ENCODE measurements around the gene PROCA1.
"Not testable (repeated sequence)": the region's sequence is repeated elsewhere in the genome, so short reads cannot be mapped to it uniquely, and the experiment has no call there.

PROCA1 gene

DNA sequence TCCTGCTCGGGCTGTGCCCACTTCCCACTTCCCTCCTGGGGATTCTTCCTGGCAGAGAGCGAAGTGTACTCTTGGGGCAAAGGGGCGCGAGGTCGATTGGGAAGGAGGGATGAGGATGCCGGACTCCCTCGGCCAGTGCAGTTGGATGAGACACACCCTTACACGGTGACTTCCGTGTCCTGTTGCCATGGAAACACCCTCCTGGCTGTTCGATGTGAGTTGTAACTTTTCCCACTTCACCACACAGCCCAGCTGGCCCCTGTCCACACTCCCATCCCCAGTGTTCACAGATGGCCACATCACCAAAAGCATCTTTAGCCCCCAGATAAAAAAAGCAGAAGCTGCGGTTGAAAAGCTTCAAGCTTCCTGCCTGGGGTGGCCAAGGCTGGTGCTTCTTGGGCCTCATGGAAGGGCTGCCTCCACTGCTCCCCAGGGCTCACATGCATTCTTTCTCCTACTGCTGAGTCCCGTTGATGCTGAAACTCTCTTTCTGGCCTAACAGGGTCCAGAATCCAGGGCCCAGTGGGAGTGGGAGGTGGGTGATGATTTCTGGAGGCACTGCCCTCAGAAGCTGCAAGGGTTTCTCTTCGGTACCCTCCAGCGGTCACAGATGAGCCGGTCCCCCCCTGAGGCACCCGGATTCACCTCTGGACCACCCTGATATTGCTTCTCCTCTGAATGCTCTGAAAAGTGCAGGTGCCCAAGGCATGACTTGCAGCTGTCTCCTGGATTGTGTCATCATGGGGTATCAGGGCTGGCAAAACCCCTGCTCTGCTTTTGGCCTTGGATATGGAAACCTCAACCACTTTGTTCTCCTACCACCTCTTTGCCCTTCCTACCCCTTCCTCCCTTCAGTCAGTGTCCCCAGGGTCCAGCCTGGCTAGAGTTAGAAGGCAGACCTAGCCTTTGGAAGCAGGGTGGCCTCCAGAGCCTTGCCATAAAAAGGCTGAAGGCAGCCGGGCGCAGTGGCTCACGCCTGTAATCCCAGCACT lies 30.0 kb upstream of the PROCA1 start:
- no peak overlapping the region for H3K4me3 ChIP-seq (ENCODE audit: low read length)
- peaks cover 4% of the 10 kb centered on the region for H3K36me3 ChIP-seq (ENCODE audit: control insufficient read depth, insufficient read depth, low read length, severe bottlenecking)
- no peaks in the 10 kb centered on the region for H3K27me3 ChIP-seq (replicated peaks; ENCODE audit: control insufficient read depth, insufficient read depth, low read length)
- no peaks in the 10 kb centered on the region for H3K9me3 ChIP-seq (ENCODE audit: control insufficient read depth, low read length)
- peak overlapping the region; percentile 20 for H3K9ac ChIP-seq (ENCODE audit: low read length)
- no peak for DNase-seq (ENCODE audit: low read depth)
- H3K4me1 ChIP-seq (ENCODE audit: control insufficient read depth, insufficient read depth, low read length): peaks cover 23% of the 10 kb centered on the region

DNA sequence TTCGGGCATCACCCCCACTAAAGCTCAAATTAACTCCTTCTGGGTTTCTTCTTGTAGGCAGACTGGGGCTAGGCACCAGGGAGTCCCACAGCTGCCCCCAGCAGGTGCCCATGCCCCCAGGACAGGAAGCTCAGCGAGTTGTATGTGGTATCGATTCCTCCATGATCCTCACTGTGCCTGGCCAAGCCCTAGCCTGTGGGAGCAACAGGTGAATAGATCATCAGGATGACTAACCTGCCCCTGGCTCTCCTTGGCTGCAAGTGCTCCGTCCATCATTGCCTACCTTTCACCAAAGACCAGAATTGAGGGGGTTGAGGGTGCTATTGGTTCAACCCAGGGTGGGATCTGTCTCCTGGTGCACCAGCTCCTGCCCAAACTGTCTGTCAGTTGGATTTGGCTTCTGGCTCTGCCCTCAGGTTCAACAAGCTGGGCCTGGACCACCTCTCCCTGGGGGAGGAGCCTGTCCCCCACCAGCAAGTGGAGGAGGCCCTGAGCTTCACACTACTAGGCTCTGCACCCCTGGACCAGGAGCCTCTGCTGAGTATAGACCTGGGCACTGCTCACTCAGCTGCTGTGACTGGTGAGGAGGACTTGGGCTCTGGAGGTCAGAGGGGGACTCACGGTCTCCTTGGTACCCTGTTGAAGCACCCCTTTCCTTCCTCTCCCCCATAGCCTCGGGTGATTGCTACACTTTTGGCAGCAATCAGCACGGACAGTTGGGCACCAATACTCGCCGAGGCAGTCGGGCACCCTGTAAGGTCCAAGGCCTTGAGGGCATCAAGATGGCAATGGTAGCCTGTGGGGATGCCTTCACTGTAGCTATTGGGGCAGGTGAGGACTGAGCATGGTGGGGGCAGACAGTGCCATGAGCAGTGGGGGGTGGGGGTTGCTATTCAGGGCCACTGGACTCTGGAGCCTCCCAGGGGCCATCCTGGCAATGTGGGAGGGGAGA lies 29.0 kb upstream of the PROCA1 start:
- peaks cover 14% of the 10 kb centered on the region for H3K4me1 ChIP-seq (ENCODE audit: control insufficient read depth, insufficient read depth, low read length)
- H3K27me3 ChIP-seq (replicated peaks; ENCODE audit: control insufficient read depth, insufficient read depth, low read length): no peaks in the 10 kb centered on the region
- H3K36me3 ChIP-seq (ENCODE audit: control insufficient read depth, insufficient read depth, low read length, severe bottlenecking): peaks cover 4% of the 10 kb centered on the region
- no peaks in the 10 kb centered on the region for H3K9me3 ChIP-seq (ENCODE audit: control insufficient read depth, low read length)
- no peak overlapping the region for H3K4me3 ChIP-seq (ENCODE audit: low read length)
- no peak for DNase-seq (ENCODE audit: low read depth)
- no peak overlapping the region for H3K9ac ChIP-seq (ENCODE audit: low read length)

DNA sequence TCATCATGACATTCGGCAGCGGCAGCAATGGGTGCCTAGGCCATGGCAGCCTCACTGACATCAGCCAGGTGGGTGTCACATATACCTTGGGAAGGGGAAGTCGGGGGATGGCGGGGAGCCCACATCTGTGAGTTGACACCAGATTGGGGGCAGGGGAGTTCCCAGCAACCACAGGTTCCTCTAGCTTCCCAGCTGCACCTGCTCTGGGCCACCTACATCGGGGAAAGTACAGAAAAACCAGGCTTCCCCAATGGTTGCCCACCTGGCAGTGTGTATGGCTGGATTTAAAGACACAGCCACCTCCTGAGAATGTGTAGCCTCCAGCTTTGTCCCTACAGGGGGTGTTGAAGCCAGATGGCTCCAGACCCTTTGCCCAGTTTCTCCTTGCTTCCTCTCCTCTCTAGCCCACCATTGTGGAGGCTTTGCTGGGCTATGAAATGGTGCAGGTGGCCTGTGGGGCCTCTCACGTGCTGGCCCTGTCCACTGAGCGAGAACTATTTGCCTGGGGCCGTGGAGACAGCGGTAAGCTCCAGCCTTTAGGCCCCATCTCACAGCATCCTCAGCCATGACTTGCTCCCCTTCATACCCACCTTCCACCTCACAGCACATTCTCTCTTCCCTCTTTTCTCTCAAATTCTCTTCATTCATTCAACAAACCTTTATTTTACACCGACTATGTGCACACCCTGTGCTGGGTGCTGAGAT lies 27.1 kb upstream of the PROCA1 start:
- no peaks in the 10 kb centered on the region for H3K27me3 ChIP-seq (replicated peaks; ENCODE audit: control insufficient read depth, insufficient read depth, low read length)
- peaks cover 9% of the 10 kb centered on the region for H3K36me3 ChIP-seq (ENCODE audit: control insufficient read depth, insufficient read depth, low read length, severe bottlenecking)
- DNase-seq (ENCODE audit: low read depth): no peak
- H3K4me1 ChIP-seq (ENCODE audit: control insufficient read depth, insufficient read depth, low read length): peaks cover 10% of the 10 kb centered on the region
- H3K4me3 ChIP-seq (ENCODE audit: low read length): no peak overlapping the region
- no peak overlapping the region for H3K9ac ChIP-seq (ENCODE audit: low read length)
- H3K9me3 ChIP-seq (ENCODE audit: control insufficient read depth, low read length): no peaks in the 10 kb centered on the region

DNA sequence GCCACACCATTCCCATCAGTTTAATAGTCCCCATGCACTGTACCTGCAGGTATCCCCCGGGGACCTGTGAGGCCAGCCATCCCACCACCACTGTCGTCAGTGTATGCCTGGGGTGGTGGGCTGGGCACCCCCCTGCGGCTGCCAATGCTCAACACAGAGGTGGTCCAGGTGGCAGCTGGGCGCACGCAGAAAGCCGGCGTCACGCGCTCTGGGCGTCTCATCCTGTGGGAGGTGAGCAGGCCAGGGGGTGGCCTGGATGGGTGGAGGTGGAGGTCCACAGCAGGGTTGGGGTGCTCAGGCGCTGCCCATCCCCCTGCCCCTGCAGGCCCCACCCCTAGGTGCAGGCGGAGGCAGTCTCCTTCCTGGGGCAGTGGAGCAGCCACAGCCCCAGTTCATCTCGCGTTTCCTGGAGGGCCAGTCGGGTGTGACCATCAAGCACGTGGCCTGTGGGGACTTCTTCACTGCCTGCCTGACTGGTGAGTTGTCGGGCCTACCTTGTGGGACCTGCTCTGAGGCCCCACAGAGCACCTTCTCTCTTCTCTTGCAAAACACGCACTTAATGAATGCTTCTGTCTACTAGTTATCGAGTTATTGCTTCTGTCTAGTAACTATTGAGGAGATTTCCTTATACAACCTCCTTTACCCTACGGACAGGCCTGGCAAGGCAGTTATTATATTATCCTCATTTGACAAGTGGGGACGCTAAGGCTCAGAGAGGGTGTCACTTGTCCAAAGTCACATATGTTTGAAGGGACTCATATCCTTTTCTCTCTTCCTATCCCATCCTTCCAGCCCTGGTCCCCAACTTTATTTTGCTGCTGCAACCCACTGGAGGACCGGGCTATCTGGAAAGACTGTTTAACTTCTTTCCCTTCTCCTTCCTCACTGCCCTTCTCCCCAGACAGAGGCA lies 26.3 kb upstream of the PROCA1 start:
- Histone ChIP-seq H3K9ac (ENCODE audit: low read length) (no peak overlapping the region), H3K9me3 (ENCODE audit: control insufficient read depth, low read length) (no peaks in the 10 kb centered on the region), H3K36me3 (ENCODE audit: control insufficient read depth, insufficient read depth, low read length, severe bottlenecking) (peaks cover 9% of the 10 kb centered on the region), H3K4me1 (ENCODE audit: control insufficient read depth, insufficient read depth, low read length) (peaks cover 7% of the 10 kb centered on the region), H3K27me3 (replicated peaks; ENCODE audit: control insufficient read depth, insufficient read depth, low read length) (no peaks in the 10 kb centered on the region), H3K4me3 (ENCODE audit: low read length) (no peak overlapping the region)
- DNase-seq (ENCODE audit: low read depth): no peak

DNA sequence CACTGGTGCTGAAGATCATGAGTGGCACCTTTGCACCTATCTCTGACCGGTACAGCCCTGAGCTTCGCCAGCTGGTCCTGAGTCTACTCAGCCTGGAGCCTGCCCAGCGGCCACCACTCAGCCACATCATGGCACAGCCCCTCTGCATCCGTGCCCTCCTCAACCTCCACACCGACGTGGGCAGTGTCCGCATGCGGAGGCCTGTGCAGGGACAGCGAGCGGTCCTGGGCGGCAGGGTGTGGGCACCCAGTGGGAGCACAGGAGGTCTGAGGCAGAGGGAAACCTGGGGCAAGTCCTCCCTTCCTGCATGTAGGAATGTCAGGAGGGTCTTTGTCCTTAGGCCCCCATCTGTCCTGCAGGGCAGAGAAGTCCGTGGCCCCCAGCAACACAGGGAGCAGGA lies 25.6 kb upstream of the PROCA1 start:
- Histone ChIP-seq H3K36me3 (ENCODE audit: control insufficient read depth, insufficient read depth, low read length, severe bottlenecking) (peaks cover 9% of the 10 kb centered on the region), H3K4me3 (ENCODE audit: low read length) (no peak overlapping the region), H3K9me3 (ENCODE audit: control insufficient read depth, low read length) (no peaks in the 10 kb centered on the region), H3K9ac (ENCODE audit: low read length) (no peak overlapping the region), H3K4me1 (ENCODE audit: control insufficient read depth, insufficient read depth, low read length) (no peaks in the 10 kb centered on the region), H3K27me3 (replicated peaks; ENCODE audit: control insufficient read depth, insufficient read depth, low read length) (no peaks in the 10 kb centered on the region)
- DNase-seq (ENCODE audit: low read depth): no peak

DNA sequence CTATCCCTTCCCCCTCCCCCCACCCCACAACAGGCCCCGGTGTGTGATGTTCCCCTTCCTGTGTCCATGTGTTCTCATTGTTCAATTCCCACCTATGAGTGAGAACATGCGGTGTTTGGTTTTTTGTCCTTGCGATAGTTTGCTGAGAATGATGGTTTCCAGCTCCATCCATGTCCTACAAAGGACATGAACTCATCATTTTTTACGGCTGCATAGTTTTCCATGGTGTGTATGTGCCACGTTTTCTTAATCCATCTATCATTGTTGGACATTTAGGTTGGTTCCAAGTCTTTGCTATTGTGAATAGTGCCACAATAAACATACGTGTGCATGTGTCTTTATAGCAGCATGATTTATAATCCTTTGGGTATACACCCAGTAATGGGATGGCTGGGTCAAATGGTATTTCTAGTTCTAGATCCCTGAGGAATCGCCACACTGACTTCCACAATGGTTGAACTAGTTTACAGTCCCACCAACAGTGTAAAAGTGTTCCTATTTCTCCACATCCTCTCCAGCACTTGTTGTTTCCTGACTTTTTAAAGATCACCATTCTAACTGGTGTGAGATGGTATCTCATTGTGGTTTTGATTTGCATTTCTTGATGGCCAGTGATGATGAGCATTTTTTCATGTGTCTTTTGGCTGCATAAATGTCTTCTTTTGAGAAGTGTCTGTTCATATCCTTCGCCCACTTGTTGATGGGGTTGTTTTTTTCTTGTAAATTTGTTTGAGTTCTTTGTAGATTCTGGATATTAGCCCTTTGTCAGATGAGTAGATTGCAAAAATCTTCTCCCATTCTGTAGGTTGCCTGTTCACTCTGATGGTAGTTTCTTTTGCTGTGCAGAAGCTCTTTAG lies 24.5 kb upstream of the PROCA1 start:
- not testable (repeated sequence) for H3K9me3 ChIP-seq (ENCODE audit: control insufficient read depth, low read length); DNase-seq (ENCODE audit: low read depth); H3K36me3 ChIP-seq (ENCODE audit: control insufficient read depth, insufficient read depth, low read length, severe bottlenecking); H3K9ac ChIP-seq (ENCODE audit: low read length); H3K27me3 ChIP-seq (replicated peaks; ENCODE audit: control insufficient read depth, insufficient read depth, low read length); H3K4me1 ChIP-seq (ENCODE audit: control insufficient read depth, insufficient read depth, low read length); H3K4me3 ChIP-seq (ENCODE audit: low read length)

DNA sequence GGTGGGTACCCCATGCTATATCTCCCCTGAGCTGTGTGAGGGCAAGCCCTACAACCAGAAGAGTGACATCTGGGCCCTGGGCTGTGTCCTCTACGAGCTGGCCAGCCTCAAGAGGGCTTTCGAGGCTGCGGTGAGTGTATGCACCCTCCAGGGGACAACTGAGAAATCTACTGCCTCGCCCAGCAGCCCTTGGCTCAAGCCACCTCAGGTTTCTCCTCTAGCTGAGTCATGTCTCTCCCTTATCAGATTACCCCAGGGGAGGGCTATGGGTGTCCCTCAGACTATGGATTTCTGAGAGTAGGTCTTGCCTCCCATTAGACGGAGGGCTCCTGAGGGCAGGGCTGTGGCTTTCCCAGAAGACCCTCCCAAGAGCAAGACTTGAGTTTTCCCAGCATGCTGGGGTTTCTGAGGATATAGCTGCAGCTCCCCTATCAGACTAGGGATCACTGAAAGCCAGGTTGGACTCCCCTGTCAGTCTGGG lies 23.6 kb upstream of the PROCA1 start:
- no peaks in the 10 kb centered on the region for H3K9me3 ChIP-seq (ENCODE audit: control insufficient read depth, low read length)
- peak; percentile 42 for DNase-seq (ENCODE audit: low read depth)
- H3K27me3 ChIP-seq (replicated peaks; ENCODE audit: control insufficient read depth, insufficient read depth, low read length): no peaks in the 10 kb centered on the region
- H3K4me3 ChIP-seq (ENCODE audit: low read length): no peak overlapping the region
- H3K4me1 ChIP-seq (ENCODE audit: control insufficient read depth, insufficient read depth, low read length): no peaks in the 10 kb centered on the region
- no peak overlapping the region for H3K9ac ChIP-seq (ENCODE audit: low read length)
- H3K36me3 ChIP-seq (ENCODE audit: control insufficient read depth, insufficient read depth, low read length, severe bottlenecking): peaks cover 9% of the 10 kb centered on the region

DNA sequence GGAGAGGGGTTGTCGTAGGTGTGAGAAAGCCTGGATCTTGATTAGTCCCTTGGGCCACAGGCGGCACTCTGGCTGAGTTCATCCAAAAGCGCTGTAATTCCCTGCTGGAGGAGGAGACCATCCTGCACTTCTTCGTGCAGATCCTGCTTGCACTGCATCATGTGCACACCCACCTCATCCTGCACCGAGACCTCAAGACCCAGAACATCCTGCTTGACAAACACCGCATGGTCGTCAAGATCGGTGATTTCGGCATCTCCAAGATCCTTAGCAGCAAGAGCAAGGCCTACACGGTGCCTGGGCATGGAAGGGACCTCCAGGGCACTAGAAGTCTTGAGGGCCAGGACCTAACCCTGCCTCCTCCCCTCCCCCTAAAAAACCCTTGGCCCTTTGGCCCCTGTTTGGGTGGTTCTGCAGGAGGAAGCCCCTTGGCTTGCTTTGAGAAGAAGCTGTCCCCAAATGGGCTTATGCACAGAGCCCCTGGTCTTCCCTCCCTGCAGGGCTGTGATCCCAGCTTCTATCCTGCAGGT lies 23.1 kb upstream of the PROCA1 start:
- DNase-seq (ENCODE audit: low read depth): no peak

DNA sequence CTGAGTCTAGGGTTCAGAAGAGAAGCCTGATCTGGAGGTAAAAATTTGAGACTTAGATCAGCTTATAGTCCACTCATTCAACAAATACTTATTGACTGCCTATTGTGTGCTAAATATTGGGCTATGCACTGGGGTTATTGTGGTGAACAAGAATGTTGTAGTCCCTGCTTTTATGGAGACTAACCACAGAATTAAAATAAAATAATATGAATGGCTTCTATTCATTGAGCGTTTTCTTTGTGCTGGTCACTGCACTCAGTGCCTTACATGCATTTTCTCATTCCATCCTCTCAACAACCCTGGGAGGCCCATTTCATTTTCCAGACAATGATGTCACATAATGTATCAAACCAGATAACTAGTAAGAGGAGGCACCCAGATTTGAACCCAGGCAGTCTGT lies 21.7 kb upstream of the PROCA1 start:
- H3K9me3 ChIP-seq (ENCODE audit: control insufficient read depth, low read length): no peaks in the 10 kb centered on the region
- no peaks in the 10 kb centered on the region for H3K27me3 ChIP-seq (replicated peaks; ENCODE audit: control insufficient read depth, insufficient read depth, low read length)
- no peak for DNase-seq (ENCODE audit: low read depth)
- no peaks in the 10 kb centered on the region for H3K4me1 ChIP-seq (ENCODE audit: control insufficient read depth, insufficient read depth, low read length)
- H3K9ac ChIP-seq (ENCODE audit: low read length): no peak overlapping the region
- peaks cover 5% of the 10 kb centered on the region for H3K36me3 ChIP-seq (ENCODE audit: control insufficient read depth, insufficient read depth, low read length, severe bottlenecking)
- no peak overlapping the region for H3K4me3 ChIP-seq (ENCODE audit: low read length)

More for the DNA sequence above, 23.1 kb upstream of the PROCA1 start:
- Histone ChIP-seq H3K4me3 (ENCODE audit: low read length) (no peak overlapping the region), H3K4me1 (ENCODE audit: control insufficient read depth, insufficient read depth, low read length) (no peaks in the 10 kb centered on the region), H3K36me3 (ENCODE audit: control insufficient read depth, insufficient read depth, low read length, severe bottlenecking) (peaks cover 9% of the 10 kb centered on the region), H3K9ac (ENCODE audit: low read length) (no peak overlapping the region), H3K9me3 (ENCODE audit: control insufficient read depth, low read length) (no peaks in the 10 kb centered on the region), H3K27me3 (replicated peaks; ENCODE audit: control insufficient read depth, insufficient read depth, low read length) (no peaks in the 10 kb centered on the region)

Data from adipocyte (in vitro differentiated cells).